HG02973 (cell line): Measurements from ENCODE around the gene RAD18.

ENCODE experiments used
- ATAC-seq: cut with Tn5 transposase; IDR thresholded peaks from one replicate; pipeline ENCODE4 v1.9.1; 2021; ENCODE audit warnings: moderate library complexity; ENCODE audit not compliant: unreplicated experiment

RAD18 gene

DNA sequence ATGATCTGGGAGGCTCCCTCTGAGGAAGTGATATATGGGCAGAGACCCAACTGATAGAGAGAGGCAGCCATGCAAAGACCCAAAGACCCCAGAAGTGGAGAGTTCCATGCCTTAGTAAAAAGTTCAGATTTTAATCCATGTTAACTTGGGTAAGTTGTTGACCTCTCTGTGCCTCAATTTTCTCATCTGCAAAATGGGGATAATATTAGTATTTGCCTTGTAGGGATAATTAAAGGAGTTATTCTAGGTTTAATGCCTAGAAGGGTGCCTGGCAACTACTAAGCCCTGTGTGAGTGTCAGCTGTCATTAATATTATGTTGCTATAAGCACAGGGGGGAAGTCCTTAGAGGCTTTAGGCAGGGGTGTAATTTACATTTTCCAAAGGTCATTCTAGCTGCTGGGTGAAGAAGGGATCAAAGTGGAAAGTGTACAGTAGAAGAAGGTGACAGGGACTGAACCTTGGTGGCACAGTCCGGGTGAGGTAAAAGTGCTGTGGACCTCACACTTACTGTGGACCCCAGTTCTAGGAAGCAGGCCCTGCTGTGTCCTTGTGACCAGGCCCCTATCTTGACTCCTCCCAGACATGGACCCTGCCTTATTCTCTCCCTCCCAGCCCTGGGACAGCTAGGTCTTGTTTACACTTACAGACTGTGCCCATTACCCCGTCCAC lies 3.0 kb upstream of the RAD18 start:
- ATAC-seq: no peak

DNA sequence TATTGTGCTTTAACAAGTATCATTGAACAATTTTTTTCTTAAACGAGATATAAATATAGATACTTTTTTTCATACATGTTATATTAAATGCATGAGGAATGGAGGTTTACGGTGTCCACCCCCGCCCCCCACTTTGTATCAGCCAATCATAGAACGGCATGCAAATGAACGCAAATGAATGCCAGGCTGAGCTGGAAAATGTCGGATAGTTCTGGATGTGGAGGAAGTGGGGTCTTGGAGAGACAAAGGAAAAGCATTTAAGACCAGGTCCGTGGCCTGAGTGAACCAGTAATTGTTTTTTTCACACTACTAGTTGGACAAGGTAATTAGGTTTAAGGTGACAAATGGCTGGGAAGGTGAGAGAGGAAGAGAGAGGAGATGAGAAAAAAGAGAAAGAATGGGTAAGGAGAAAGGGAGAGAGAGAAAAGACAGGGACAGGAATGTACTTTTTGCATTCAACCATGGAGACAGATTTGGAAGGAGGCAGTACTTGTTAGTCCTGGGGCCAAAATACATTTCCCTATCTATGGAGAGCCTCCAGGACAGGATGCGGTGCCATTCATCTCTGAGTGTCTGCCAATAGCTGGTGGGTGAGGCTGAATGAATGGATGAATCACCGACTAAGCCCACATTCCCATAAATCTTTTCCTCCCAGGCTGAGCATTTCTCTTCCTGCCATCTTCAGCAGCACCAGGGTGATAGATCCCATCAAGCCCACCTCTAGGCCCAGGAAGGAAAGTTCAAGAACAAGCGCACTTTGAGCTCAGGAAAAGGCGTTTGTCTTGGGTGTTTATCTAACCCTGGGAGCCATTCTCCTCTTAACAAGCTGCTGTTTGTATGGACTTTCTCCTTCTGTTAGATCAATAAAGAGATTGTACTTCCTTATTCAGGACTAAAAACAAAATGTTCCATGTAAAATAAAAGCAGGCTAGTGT lies 1.4 kb upstream of the RAD18 start:
- ATAC-seq: no peak

DNA sequence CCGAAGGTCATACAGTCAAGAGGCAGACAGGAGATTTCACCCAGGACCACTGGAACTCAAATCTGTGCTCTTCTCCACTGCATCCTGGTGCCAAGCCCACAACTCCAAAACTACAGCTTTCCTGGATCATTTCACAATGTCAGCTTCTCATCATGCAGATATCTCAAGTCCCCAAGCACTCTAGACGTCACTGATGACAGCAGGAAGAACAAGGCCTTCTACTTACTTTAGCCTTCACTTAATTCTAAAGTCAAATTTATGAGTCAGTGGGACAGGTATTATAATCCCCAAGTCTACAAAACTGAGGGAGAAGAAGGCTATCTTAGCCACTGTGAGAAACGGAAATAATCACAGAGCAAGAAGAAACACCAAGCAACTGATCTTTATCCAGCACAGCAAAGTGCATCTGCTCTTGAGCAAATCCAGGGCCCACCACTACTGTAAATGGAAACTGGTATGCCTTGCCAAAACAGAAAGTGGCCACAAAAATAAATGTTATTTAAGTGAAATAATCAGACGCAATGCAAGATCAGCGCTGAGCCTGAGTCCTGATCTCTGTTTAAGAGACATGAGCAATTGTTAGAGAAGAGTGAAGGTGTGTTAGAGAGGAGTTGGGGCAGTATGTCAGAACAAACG lies 928 bp downstream of the RAD18 start:
- no peak for ATAC-seq

DNA sequence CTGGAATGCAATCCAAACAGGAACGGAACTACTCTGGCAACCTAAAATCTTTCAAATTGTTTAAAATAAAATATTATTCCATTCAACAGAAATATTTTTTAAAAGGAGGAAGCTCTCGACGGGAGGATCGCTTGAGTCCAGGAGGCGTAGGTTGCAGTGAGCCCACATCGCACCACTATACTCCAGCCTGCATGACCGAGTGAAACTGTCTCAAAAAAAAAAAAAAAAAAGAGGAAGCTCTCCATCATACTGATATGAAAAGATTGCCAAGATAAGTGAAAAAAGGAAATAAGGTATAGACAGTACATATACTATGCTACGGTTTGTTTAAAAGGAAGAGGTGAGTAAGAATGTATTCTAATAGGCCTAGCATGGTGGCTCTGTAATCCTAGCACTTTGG lies 3.6 kb downstream of the RAD18 start:
- no peak for ATAC-seq

DNA sequence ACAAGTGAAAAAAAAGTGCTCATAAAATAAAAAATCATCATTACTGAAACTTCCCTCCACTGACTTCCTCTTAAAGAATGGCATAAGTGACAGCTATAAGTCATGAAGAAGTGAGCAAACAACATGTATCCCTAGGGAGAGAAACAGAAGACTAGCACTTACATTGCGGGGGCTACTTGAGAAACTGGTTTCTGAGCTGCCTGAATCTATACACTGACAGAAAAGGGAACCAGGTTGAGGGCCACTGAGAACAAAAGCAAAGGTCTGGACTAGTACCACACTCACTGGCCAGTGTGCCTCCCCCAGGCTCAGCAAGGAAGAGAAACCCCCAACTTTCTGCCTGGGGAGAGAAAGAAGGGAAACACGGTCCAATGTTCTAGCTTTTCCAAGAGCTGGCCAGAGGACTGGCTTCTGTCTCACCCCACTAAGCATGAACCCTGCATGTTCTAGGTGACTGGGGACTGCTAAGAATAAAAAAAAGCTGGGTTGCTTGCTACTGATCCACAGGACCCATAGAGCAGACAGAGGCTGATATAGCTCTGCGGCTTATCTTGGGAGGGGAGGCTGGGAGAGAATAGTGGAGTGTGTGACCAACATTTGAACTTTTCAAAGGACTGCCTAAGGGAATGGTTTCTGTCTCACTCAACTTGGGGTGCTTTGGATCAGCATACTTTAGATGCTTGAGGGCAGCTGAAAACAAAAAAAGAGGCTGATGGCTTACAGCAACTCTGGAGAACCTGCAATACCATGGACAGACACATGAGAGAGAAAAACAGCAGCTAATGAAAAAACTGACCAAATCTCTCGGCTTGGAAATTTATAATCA lies 8.1 kb downstream of the RAD18 start:
- peak; percentile 89 for ATAC-seq

DNA sequence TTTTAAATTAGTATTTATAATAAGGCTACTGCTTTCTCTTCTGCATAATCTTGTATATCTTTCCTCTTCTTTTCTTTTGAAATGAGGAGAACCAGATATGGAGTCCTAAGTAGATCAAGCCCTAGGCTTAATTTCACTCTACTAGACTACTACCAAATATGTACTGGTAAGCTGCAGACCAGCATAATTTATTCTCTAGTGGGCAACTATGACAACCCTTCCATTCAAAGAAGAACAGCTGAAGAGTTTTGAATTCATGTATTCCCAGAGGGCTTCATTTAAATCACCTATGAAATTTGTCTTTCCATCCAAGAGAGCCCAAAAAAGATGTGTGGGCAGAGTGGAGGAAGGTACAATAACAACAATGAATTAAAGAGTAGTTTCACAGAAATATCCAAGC lies 10.0 kb downstream of the RAD18 start:
- ATAC-seq: no peak

DNA sequence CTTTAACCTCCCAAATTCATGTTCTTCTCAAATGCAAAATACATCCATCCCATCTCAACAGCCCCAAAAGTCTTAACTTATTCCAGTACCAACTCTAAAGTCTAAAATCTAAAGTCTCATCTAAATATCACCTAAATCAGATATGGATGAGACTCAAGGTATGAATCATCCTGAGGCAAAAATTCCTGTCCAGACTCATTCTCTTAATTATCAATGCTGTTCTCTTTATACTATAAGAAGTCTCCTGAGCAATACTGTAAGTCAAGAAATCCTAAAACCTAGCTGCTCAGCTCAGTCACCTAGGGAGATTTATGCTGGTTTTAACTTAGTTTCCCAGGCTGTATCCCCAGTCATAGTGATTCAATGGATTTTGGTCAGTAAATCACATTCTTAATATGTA lies 11.1 kb downstream of the RAD18 start:
- no peak for ATAC-seq

DNA sequence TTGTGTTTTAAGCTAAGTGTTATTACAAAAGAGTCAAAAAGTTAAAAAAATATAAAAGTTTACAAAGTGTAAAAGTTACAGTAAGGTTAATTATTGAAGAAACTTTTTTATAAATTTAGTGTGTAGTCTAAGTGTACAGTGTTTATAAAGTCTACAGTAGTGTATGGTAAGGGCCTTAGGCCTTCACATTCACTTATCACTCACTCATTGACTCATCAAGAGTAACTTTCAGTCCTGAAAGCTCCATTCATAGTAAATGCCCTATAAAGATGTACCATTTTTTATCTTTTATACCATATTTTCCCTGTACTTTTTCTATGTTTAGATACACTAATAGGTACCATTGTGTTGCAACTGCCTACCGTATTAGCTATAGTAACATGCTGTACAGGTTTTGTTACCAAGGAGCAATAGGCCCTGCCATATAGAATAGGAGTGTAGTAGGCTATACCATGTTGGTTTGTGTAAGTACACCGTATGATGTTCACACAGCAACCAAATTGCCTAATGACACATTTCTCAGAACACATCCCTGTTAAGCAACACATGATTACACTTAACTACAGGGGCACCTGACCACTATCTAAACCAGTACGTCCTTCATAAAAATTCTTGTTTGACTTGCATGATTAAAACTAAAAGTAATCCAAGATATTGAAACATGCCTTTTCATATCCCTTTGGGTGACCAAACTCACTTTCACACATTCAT lies 17.2 kb downstream of the RAD18 start:
- no peak for ATAC-seq

DNA sequence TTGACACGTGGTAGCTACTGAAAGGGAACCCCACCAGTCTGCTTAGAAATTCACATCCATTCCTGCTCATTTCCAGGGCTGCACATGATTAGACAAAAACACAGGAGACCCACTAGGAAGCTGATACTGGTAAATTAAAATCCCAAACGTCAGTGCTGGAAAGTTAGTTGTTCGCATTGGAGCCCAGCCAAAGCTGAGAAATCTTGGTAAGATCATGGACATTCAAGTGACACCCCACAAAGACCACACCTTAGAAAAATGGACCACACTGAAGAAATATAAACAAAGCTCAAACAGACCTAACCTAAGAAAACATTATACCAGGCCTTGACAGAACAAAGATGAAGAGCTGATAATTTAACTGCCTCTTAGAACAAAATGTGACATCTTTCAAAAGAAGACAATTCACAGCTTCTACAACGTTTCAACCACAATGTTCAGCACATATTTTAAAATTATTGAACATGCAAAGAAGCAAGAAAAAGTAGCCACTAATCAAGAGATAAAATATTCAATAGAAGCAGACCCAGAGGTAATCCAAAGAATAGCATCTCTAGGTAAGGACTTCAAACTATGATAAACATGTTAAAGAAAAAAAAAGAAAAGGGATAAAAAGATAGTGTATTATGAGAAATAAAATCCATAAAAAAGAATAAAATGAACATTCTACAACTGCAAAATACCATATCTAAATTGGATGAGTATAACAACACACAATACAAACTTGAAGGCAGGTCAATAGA lies 20.4 kb downstream of the RAD18 start:
- no peak for ATAC-seq

DNA sequence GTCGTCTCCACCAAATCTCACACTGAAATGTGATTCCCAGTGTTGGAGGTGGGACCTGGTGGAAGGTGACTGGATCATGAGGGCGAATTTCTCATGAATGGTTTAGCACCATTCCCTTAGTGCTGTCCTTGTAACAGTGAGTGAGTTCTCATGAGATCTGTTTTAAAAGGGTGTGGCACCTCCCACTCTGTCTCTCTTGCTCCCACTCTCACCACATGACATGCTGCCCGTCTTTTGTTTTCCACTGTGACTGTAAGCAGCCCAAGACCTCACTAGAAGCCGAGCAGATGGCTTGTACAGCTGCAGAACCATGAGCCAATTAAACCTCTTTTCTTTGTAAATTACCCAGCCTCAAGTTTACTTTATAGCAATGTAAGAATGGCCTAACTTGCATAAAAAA lies 21.2 kb downstream of the RAD18 start:
- ATAC-seq: no peak

DNA sequence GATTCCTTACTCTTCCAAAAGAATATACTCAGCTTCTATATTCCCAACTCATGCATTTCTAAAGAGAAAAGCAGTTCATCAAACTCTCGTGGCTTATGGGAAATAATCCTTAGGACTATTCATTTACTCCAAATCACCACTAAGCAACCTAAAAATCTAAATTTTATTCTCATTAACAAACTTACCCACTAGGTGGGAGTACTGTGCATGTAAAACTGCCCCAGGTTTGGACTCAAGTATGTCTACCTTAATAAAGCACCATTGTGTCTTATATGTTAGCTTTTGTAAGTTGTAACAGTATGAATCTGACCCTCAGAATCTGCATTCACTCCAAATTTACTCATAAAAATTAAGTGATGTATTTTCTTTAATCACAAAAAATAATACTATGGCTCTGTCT lies 25.3 kb downstream of the RAD18 start:
- ATAC-seq: no peak

DNA sequence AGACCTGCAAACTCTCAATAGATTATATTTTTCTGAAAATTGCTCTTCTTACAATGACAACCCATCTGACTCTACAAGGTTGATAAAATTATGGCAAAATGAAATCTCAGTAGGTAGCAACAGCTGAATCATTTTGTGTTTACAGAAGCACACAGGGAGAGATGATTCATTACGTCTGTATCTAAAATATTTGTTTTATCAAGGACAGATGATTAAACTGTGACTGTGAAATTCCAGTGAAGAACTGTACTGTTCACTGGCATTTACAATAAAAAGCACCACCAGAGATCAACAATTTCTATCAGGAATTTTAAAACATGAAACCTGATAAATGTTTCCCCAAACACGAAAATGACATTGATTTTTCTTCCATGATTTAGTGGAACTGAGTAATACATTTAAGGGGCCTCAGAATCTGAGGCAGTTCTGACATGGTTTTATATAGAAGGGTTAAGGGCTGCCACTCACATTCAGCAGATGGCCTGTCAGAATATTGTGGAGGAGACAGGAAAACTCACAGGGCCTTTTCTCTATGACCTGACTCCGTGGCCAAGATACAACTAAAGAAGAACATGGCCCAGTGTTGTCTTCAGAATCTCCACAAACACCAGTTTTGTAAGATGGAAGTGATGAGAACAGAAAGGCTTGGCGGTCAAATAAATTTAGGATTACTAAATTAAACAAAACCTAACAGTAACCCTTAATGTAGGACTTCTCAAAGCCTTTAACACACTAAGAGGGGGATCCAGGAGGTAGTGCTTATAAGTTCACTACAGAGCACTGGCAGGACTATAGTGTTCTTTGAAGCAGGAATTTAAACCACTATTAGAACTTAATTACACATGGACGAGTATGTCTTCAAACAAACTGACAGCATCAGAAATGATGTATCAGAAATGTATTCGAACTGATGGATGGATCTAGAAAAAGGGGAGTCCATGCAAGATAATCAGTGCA lies 25.9 kb downstream of the RAD18 start:
- no peak for ATAC-seq

DNA sequence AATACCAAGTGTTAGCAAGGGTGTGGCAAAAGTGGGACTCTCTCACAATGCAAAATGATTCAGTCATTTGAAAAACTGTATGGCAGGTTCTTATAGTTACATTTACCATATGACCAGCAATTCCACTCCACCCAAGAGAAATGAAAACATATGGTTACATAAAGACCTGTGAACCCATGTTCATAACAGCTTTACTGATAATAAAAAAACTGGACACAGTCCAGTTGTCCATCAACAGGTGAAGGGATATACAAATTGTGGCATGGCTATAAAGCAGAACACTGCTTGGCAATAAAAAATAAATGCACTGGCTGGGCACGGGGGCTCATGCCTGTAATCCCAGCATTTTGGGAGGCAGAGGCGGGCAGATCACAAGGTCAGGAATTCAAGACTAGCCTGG lies 30.8 kb downstream of the RAD18 start:
- no peak for ATAC-seq

DNA sequence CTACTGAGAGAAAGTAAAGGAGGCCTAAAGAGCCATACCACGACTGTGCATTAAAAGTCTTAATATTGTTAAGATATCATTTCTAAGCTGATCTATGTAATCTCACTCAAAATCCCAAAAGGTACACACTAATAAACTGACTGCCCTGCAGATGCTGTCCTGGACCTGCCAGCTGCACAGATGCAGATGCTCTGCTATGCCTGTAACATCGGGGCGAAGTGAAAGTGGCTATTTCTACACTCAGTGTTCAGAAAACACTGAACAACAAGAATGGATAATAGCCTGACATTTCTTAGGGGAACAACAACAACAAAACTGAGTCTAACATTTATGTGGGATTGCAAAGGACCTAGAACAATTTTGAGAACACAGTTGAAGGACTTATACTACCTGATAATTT lies 31.9 kb downstream of the RAD18 start:
- ATAC-seq: no peak

DNA sequence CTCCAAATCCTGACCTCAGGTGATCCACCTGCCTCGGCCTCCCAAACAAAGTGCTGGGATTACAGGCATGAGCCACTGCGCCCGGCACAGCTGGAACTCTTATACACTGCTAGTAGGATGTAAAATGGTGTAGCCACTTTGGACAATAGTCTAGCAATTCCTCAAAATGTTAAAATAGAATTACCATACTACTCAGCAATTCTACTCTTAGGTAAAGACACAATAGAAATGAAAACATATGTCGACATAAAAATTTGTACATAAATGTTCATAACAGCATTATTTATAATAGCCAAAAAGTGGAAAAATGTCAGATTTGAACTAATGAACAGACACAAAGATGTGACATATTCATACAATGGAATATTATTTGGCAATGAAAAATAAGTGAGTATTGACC lies 33.4 kb downstream of the RAD18 start:
- ATAC-seq: no peak

DNA sequence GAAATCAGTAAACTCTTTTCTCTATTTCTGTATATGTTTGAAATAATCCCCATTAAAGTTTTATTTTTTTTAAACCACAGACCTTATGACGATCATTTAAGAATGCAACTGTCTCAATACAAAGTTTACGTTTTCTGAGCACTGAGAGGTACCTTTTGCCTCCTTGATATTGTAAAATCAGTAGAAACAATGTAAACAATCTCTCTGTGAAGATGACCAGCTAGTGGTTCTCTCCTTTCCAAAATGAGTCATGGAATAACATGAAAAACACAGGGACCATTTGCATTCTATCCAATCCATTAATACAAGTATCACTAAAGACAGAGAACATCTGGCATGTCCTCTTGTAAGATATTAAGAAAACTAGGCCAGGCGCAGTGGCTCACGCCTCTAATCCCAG lies 48.8 kb downstream of the RAD18 start:
- no peak for ATAC-seq

DNA sequence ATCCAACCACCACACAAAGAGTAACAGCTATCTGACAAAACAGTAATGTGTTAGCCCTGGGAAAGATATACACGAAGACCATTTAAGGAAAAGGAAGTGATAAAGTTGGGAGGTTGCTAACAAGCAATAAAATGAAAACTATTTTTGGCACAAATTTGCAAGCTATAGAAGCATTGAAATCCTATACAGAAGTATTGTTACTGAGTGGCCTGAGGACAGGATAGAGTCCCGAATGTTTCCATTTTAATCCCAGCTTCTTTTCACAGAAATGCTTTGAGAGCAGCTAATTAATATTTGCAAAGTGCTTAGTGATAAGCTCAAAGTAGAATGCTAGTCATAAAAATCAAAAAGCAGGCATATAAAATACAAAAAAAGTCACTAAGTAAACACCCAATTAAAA lies 51.5 kb downstream of the RAD18 start:
- ATAC-seq: no peak

DNA sequence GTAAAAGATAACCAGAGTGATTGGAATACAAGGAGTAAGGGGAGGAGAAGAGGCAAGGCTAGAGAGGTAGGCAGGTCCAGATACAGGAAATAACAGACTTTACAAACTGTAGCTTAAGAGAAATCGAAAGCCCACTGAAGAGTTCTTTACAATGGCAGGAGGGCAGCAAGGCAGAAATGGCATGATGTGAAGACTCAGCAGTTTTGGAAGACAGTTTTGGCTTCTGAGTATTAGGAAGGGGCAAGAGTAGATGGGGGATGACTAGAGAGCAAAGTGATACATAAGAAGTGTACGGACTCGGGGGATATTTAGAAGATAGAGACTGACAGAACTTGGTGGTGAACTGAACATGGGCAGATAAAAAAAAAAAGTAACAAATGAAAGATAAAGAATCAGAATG lies 54.1 kb downstream of the RAD18 start:
- no peak for ATAC-seq

DNA sequence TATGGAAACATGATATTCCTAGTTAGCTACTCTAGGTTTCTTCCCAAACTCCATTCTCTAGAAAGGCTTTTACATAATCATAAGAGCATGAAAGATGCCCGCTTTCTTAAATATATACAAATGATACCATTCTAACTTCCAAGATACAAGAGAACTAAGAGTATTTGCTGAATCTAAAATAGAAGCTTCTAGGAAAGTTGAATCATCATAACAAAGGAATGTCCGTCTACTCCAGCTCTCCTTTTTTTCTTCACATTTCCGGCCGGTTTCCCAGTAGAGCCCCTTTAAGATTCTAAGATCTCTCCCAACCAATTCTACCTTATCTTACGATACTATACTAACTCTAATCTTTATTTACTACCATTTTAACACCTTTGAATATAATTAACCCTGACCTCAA lies 60.1 kb downstream of the RAD18 start:
- no peak for ATAC-seq
